Cardiac fibroblast (primary cell): Measurements from ENCODE around the gene RUFY3.
"Not testable (repeated sequence)": the region's sequence is repeated elsewhere in the genome, so short reads cannot be mapped to it uniquely, and the experiment has no call there.

Experiments
- DNase-seq, 2 donors: peaks; one replicate each; pipeline versions ENCODE4 v3.0.0 to v3.0.0-alpha.2; 2010; ENCODE audit warnings: low read depth in 2 of 2
- H3K4me3 ChIP-seq, 2 donors: replicated peaks in 1 of 2; 1 replicate in 1 of 2; 2 replicates in 1 of 2; pipeline ENCODE4 v1.5.1; 2011; ENCODE audit warnings: low read depth in 2 of 2, low read length in 2 of 2, mild to moderate bottlenecking in 2 of 2, moderate library complexity in 1 of 2
- CTCF ChIP-seq: IDR thresholded peaks from one replicate; pipeline ENCODE4 v1.5.1; 2011; ENCODE audit warnings: low read depth, mild to moderate bottlenecking, low read length, inconsistent platforms

Gene RUFY3

DNA sequence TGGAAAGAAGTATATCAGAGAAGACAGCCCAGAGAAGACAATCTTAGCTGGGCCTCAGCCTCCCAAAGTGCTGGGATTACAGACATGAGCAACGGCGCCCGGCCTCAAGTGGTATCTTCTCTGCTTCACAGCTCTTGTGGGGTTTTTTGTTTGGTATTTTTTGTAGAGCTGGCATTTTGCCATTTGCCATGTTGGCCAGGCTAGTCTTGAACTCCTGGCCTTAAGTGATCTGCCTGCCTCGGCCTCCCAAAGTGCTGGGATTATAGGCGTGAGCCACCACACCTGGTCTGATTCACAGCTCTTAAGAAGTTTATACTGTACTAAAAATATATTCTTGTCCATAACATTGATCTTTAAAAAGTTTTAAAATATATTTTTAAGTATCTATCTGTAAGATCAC lies 21.1 kb upstream of the RUFY3 start:
- no peak for DNase-seq
- no peak overlapping the region for H3K4me3 ChIP-seq
- TF ChIP-seq CTCF, result no peak

DNA sequence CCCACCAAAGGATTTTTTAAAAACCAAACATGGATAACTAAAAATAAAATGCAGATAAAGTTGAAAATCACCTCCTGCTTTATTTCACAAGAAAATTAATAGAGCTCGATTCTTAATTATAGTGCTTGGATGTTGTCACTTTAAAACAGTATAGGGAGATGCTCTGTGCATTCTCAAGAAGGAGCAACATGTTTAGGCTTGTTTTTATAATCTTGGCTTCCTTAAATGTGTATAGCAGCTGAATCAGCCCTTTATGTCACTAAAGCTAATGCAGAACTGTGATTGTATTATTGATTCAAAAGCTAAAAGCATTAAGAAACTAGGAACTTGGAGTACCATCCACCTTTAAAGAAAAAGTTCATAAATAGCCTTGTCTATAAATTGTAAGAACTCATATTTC lies 20.5 kb upstream of the RUFY3 start:
- no peak overlapping the region for H3K4me3 ChIP-seq
- TF ChIP-seq CTCF, result no peak
- DNase-seq, result no peak

DNA sequence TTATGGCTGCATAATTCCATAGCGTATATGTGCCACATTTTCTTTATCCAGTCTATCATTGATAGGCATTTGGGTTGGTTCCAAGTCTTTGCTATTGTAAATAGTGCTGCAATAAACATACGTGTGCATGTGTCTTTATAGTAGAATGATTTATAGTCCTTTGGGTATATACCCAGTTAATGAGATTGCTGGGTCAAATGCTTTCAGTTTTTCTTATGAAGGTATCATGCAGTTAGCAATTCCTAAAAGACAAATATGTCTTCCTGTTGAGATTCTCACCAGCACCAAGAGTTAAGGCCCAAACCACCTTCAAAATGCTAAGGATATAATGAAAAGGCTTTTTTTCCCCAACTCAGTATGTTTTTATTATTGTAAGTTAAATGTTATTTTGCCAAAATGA lies 19.2 kb upstream of the RUFY3 start:
- not testable (repeated sequence) for DNase-seq

GRCh38 chr4:70703619-70704214 lies 18.0 kb upstream of the RUFY3 start:
- peak; percentile 34 to 61 for DNase-seq
- peak overlapping the region; percentile 65 to 69 for H3K4me3 ChIP-seq
- TF ChIP-seq CTCF, result no peak

More for the DNA sequence above, 19.2 kb upstream of the RUFY3 start:
- not testable (repeated sequence) for H3K4me3 ChIP-seq

GRCh38 chr4:70704215-70704930 lies 17.4 kb upstream of the RUFY3 start:
- DNase-seq, result peak; percentile 59 to 76
- H3K4me3 ChIP-seq, result peak overlapping the region; percentile 65 to 69
- TF ChIP-seq CTCF, result no peak

GRCh38 chr4:70704931-70705182 lies 16.9 kb upstream of the RUFY3 start:
- no peak for TF ChIP-seq CTCF
- no peak for DNase-seq
- H3K4me3 ChIP-seq, result peak overlapping the region; percentile 65 to 69

DNA sequence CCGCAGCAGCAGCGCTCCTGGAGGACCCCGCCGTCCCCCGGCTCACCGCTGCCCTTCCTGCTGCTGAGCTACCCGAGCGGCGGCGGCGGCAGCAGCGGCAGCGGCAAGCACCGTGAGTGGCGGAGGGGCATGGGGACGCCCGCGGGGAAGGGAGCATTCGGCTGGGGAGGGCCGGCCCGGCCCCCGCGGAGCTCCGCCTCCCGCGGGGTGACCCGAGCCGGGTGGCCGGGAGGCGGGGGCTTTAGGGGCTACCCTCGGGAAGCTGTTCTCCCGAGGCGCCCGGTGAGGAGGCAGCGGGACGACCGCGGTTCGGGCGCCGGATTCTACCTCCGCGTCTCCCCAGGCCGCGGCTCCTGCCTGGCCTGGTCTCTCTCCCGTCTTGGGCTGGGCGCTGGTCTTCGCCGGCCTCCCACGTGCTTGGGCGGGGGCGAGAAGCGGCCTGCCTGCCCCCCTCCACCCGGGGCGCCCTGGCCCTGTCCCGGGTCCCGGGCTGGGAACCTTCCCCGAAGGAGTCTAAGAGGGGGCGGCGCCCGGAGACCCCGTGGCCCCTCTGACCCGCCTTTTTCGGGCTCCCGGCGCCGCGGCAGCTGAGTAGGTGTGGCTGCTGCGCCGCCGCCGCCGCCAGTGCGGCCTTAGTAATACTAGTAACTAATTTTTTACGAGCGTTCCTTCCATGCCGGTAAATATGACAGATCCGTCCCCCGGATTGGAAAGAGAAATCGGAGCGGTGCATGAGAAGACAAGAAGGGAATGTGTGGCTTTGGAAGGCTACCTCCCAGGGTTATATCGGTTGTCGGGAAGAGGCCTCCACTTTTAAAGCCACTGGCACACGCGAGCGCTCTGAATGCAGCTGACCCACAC lies 16.4 kb upstream of the RUFY3 start:
- H3K4me3 ChIP-seq, result peak overlapping the region; percentile 65 to 69
- peak; percentile 66 to 67 for DNase-seq
- TF ChIP-seq CTCF, result no peak
